Activated CD4-positive, alpha-beta T cell treated with anti-CD3 and anti-CD28 coated beads for 1 hour (primary cell): ENCODE data around the gene CCDC88C.
"Not testable (repeated sequence)": the region's sequence is repeated elsewhere in the genome, so short reads cannot be mapped to it uniquely, and the experiment has no call there.

Source experiments
- DNase-seq: peaks from one replicate; pipeline ENCODE4 v3.0.0-alpha.2; 2020

CCDC88C gene

GRCh38 chr14:91284791-91285548, 132.7 kb downstream of the CCDC88C start:
- no peak for DNase-seq

- no peak for DNase-seq
Measured at GRCh38 chr14:91284146-91284790, 133.4 kb downstream of the CCDC88C start.

GRCh38 chr14:91283666-91284065, 134.0 kb downstream of the CCDC88C start:
- DNase-seq, result no peak

- no peak for DNase-seq
Measured at GRCh38 chr14:91282954-91283645, 134.5 kb downstream of the CCDC88C start.

GRCh38 chr14:91281346-91281745, 136.3 kb downstream of the CCDC88C start:
- no peak for DNase-seq

GRCh38 chr14:91280129-91280528, 137.5 kb downstream of the CCDC88C start:
- no peak for DNase-seq

GRCh38 chr14:91279354-91279753, 138.3 kb downstream of the CCDC88C start:
- DNase-seq, result no peak

- DNase-seq, result no peak
Measured at GRCh38 chr14:91278383-91278715, 139.3 kb downstream of the CCDC88C start.

- no peak for DNase-seq
Measured at GRCh38 chr14:91277546-91278382, 139.9 kb downstream of the CCDC88C start.

GRCh38 chr14:91274796-91275195, 142.8 kb downstream of the CCDC88C start:
- no peak for DNase-seq

- DNase-seq, result no peak
Measured at GRCh38 chr14:91273885-91274273, 143.7 kb downstream of the CCDC88C start.

GRCh38 chr14:91273273-91273884, 144.2 kb downstream of the CCDC88C start:
- no peak for DNase-seq

GRCh38 chr14:91272341-91273272, 145.0 kb downstream of the CCDC88C start:
- no peak for DNase-seq

- DNase-seq, result no peak
Measured at GRCh38 chr14:91271639-91272038, 146.0 kb downstream of the CCDC88C start.

GRCh38 chr14:91270619-91271018, 147.0 kb downstream of the CCDC88C start:
- DNase-seq, result no peak

GRCh38 chr14:91270188-91270587, 147.4 kb downstream of the CCDC88C start:
- no peak for DNase-seq

GRCh38 chr14:91269076-91269991, 148.3 kb downstream of the CCDC88C start:
- no peak for DNase-seq

- DNase-seq, result no peak
Measured at GRCh38 chr14:91267965-91268437, 149.6 kb downstream of the CCDC88C start.

GRCh38 chr14:91266276-91266675, 151.3 kb downstream of the CCDC88C start:
- not testable (repeated sequence) for DNase-seq

- no peak for DNase-seq
Measured at GRCh38 chr14:91265404-91265803, 152.2 kb downstream of the CCDC88C start.
